HL-60 (cell line): ENCODE data around the gene SLC15A2.

Source experiments
- DNase-seq, 2 experiments: peaks; one replicate each; pipeline ENCODE4 v3.0.0-alpha.2; 2010 to 2020; ENCODE audit warnings: low read depth in 1 of 2, low spot score in 1 of 2
- H3K27ac ChIP-seq: fragments of 250-450 bp; sonication (Bioruptor Pico); replicated peaks from 2 replicates; pipeline ENCODE4 v1.5.1; 2020; ENCODE audit warnings: mild to moderate bottlenecking, moderate library complexity
- H3K27me3 ChIP-seq: fragments of 250-450 bp; sonication (Bioruptor Pico); 2 replicates; pipeline ENCODE4 v1.5.1; 2021; ENCODE audit warnings: mild to moderate bottlenecking, moderate library complexity; ENCODE audit not compliant: insufficient read depth, poor library complexity, severe bottlenecking
- H3K4me3 ChIP-seq: replicated peaks from 2 replicates; pipeline ENCODE4 v1.5.1; 2011; ENCODE audit warnings: mild to moderate bottlenecking, control low read depth, low read length; ENCODE audit not compliant: insufficient read depth
- GABPA ChIP-seq: IDR thresholded peaks from 2 replicates; pipeline ENCODE4 v1.6.1; 2012; ENCODE audit warnings: low read depth
- POLR2AphosphoS5 ChIP-seq: IDR thresholded peaks from 2 replicates; pipeline ENCODE4 v1.6.1; 2012; ENCODE audit warnings: low read depth
- SPI1 ChIP-seq: IDR thresholded peaks from 2 replicates; pipeline ENCODE4 v1.6.1; 2012; ENCODE audit warnings: low read depth, mild to moderate bottlenecking, borderline replicate concordance
- long read RNA-seq: library from polyadenylated mRNA; unstranded; transcript quantifications from one replicate; pipeline ENCODE4 v2.0.0, GENCODE V29; 2020
- TF ChIP-seq, protein P1 (sequence below): IDR thresholded peaks from 2 replicates; pipeline ENCODE4 v1.6.1; 2012; ENCODE audit warnings: low read depth; ENCODE audit not compliant: insufficient replicate concordance
- TF ChIP-seq, protein P2 (sequence below): IDR thresholded peaks from one replicate; pipeline ENCODE4 v1.5.1; 2011; ENCODE audit warnings: low read length, control low read depth, inconsistent platforms; ENCODE audit not compliant: insufficient read depth

The SLC15A2 gene
- long read RNA-seq, partial matches to known transcripts, result 1 of 3 reads
- long read RNA-seq, other reads (novel, unspliced or antisense), result 2 of 3 reads

GRCh38 chr3:121894301-121894990 is at the start of gene SLC15A2:
SLC15A2 (plus strand) TSS chr3:121894401; CDS start chr3:121894477, 76 bp downstream.
- no peaks in the 10 kb centered on the region for H3K27me3 ChIP-seq
- no peak within 1 kb of the TSS for H3K27ac ChIP-seq
- H3K4me3 ChIP-seq, result no peak within 1 kb of the TSS
- DNase-seq, result no peak
- no peak for TF ChIP-seq POLR2AphosphoS5
- no peak for TF ChIP-seq SPI1
- TF ChIP-seq, protein P1, sequence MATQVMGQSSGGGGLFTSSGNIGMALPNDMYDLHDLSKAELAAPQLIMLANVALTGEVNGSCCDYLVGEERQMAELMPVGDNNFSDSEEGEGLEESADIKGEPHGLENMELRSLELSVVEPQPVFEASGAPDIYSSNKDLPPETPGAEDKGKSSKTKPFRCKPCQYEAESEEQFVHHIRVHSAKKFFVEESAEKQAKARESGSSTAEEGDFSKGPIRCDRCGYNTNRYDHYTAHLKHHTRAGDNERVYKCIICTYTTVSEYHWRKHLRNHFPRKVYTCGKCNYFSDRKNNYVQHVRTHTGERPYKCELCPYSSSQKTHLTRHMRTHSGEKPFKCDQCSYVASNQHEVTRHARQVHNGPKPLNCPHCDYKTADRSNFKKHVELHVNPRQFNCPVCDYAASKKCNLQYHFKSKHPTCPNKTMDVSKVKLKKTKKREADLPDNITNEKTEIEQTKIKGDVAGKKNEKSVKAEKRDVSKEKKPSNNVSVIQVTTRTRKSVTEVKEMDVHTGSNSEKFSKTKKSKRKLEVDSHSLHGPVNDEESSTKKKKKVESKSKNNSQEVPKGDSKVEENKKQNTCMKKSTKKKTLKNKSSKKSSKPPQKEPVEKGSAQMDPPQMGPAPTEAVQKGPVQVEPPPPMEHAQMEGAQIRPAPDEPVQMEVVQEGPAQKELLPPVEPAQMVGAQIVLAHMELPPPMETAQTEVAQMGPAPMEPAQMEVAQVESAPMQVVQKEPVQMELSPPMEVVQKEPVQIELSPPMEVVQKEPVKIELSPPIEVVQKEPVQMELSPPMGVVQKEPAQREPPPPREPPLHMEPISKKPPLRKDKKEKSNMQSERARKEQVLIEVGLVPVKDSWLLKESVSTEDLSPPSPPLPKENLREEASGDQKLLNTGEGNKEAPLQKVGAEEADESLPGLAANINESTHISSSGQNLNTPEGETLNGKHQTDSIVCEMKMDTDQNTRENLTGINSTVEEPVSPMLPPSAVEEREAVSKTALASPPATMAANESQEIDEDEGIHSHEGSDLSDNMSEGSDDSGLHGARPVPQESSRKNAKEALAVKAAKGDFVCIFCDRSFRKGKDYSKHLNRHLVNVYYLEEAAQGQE, result no peak
- TF ChIP-seq, protein P2, sequence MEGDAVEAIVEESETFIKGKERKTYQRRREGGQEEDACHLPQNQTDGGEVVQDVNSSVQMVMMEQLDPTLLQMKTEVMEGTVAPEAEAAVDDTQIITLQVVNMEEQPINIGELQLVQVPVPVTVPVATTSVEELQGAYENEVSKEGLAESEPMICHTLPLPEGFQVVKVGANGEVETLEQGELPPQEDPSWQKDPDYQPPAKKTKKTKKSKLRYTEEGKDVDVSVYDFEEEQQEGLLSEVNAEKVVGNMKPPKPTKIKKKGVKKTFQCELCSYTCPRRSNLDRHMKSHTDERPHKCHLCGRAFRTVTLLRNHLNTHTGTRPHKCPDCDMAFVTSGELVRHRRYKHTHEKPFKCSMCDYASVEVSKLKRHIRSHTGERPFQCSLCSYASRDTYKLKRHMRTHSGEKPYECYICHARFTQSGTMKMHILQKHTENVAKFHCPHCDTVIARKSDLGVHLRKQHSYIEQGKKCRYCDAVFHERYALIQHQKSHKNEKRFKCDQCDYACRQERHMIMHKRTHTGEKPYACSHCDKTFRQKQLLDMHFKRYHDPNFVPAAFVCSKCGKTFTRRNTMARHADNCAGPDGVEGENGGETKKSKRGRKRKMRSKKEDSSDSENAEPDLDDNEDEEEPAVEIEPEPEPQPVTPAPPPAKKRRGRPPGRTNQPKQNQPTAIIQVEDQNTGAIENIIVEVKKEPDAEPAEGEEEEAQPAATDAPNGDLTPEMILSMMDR, result no peak
- TF ChIP-seq GABPA, result no peak

- Histone ChIP-seq H3K27ac (no peak overlapping the region), H3K27me3 (no peaks in the 10 kb centered on the region), H3K4me3 (no peak overlapping the region)
- DNase-seq, result no peak
- TF ChIP-seq SPI1 (no peak), GABPA (no peak), POLR2AphosphoS5 (no peak)
- TF ChIP-seq, protein P1, result no peak
- TF ChIP-seq, protein P2, result no peak
These were observed 49.3 kb upstream of the SLC15A2 start for GRCh38 chr3:121844892-121845291.

DNA sequence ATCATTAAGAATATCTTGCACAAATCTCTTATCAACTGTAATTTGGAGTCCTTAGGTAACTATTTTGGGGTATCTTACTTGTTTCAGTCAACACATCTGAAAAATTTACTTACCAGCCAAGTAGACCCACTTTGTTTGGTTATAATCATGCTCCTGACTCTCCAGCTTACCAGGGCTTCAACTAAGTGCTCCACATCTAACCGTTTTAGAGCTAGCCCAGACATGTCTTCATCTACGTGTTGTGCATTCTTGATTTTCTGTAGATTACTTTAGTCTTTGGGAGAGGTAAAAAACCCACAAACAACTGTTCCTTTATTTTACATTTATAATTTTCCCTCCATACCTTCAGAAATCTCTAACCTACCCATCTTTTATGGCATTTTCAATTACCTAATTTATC is 41.9 kb upstream of the SLC15A2 start:
- TF ChIP-seq POLR2AphosphoS5 (no peak), GABPA (no peak), SPI1 (no peak)
- TF ChIP-seq, protein P1, result no peak
- TF ChIP-seq, protein P2, result no peak
- Histone ChIP-seq H3K27me3 (no peaks in the 10 kb centered on the region), H3K27ac (no peak overlapping the region), H3K4me3 (no peak overlapping the region)
- DNase-seq, result no peak
